ENCODE results near the gene SRC.

DNA sequence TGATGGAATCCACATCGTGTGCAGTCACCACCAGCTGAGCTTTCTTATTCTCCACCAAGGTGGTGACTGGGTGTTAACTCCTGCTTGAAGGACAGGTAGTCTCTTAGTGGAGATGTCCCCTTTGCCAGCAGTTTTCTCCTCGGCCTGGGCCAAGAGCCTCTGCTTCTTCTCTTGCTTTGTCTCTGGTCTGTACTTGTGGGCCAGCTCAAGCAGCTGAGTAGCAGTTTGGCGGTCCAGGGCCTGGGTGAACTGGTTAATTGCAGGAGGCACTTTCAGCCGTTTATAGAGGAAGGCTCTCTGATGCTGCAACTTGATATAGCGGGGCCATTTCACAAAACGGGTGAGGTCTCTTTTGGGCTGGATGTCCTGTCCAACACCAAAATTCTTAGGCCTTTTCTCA, 99.1 kb downstream of the SRC start:
- TF ChIP-seq, protein P1, sequence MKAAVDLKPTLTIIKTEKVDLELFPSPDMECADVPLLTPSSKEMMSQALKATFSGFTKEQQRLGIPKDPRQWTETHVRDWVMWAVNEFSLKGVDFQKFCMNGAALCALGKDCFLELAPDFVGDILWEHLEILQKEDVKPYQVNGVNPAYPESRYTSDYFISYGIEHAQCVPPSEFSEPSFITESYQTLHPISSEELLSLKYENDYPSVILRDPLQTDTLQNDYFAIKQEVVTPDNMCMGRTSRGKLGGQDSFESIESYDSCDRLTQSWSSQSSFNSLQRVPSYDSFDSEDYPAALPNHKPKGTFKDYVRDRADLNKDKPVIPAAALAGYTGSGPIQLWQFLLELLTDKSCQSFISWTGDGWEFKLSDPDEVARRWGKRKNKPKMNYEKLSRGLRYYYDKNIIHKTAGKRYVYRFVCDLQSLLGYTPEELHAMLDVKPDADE (IDR thresholded peaks at IDR 0.05): no peak
- TF ChIP-seq, protein P2, sequence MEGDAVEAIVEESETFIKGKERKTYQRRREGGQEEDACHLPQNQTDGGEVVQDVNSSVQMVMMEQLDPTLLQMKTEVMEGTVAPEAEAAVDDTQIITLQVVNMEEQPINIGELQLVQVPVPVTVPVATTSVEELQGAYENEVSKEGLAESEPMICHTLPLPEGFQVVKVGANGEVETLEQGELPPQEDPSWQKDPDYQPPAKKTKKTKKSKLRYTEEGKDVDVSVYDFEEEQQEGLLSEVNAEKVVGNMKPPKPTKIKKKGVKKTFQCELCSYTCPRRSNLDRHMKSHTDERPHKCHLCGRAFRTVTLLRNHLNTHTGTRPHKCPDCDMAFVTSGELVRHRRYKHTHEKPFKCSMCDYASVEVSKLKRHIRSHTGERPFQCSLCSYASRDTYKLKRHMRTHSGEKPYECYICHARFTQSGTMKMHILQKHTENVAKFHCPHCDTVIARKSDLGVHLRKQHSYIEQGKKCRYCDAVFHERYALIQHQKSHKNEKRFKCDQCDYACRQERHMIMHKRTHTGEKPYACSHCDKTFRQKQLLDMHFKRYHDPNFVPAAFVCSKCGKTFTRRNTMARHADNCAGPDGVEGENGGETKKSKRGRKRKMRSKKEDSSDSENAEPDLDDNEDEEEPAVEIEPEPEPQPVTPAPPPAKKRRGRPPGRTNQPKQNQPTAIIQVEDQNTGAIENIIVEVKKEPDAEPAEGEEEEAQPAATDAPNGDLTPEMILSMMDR (conservative IDR thresholded peaks at IDR 0.05; ENCODE audit: low read depth in 2 of 2): no peak
- TF ChIP-seq EZH2phosphoT487 (IDR thresholded peaks at IDR 0.05; ENCODE audit: unreplicated experiment) (no peak), POLR2AphosphoS5 (IDR thresholded peaks at IDR 0.05; ENCODE audit: low read depth) (no peak), ZNF331 (CRISPR knock-in tag; IDR thresholded peaks at IDR 0.05; ENCODE audit: low read depth) (no peak), CREB1 (CRISPR knock-in tag; IDR thresholded peaks at IDR 0.05; ENCODE audit: low read depth) (no peak), NANOG (IDR thresholded peaks at IDR 0.05; ENCODE audit: borderline replicate concordance) (no peak), JUNB (IDR thresholded peaks at IDR 0.05; ENCODE audit: unreplicated experiment) (no peak), EZH2 (IDR thresholded peaks at IDR 0.05; ENCODE audit: low read depth, unreplicated experiment) (no peak), ZNF114 (CRISPR knock-in tag; IDR thresholded peaks at IDR 0.05) (no peak), STAT1 (IDR thresholded peaks at IDR 0.05; ENCODE audit: unreplicated experiment) (no peak)
- TF ChIP-seq, protein P3, sequence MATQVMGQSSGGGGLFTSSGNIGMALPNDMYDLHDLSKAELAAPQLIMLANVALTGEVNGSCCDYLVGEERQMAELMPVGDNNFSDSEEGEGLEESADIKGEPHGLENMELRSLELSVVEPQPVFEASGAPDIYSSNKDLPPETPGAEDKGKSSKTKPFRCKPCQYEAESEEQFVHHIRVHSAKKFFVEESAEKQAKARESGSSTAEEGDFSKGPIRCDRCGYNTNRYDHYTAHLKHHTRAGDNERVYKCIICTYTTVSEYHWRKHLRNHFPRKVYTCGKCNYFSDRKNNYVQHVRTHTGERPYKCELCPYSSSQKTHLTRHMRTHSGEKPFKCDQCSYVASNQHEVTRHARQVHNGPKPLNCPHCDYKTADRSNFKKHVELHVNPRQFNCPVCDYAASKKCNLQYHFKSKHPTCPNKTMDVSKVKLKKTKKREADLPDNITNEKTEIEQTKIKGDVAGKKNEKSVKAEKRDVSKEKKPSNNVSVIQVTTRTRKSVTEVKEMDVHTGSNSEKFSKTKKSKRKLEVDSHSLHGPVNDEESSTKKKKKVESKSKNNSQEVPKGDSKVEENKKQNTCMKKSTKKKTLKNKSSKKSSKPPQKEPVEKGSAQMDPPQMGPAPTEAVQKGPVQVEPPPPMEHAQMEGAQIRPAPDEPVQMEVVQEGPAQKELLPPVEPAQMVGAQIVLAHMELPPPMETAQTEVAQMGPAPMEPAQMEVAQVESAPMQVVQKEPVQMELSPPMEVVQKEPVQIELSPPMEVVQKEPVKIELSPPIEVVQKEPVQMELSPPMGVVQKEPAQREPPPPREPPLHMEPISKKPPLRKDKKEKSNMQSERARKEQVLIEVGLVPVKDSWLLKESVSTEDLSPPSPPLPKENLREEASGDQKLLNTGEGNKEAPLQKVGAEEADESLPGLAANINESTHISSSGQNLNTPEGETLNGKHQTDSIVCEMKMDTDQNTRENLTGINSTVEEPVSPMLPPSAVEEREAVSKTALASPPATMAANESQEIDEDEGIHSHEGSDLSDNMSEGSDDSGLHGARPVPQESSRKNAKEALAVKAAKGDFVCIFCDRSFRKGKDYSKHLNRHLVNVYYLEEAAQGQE (IDR thresholded peaks at IDR 0.05; ENCODE audit: unreplicated experiment): no peak
- TF ChIP-seq, protein P4, sequence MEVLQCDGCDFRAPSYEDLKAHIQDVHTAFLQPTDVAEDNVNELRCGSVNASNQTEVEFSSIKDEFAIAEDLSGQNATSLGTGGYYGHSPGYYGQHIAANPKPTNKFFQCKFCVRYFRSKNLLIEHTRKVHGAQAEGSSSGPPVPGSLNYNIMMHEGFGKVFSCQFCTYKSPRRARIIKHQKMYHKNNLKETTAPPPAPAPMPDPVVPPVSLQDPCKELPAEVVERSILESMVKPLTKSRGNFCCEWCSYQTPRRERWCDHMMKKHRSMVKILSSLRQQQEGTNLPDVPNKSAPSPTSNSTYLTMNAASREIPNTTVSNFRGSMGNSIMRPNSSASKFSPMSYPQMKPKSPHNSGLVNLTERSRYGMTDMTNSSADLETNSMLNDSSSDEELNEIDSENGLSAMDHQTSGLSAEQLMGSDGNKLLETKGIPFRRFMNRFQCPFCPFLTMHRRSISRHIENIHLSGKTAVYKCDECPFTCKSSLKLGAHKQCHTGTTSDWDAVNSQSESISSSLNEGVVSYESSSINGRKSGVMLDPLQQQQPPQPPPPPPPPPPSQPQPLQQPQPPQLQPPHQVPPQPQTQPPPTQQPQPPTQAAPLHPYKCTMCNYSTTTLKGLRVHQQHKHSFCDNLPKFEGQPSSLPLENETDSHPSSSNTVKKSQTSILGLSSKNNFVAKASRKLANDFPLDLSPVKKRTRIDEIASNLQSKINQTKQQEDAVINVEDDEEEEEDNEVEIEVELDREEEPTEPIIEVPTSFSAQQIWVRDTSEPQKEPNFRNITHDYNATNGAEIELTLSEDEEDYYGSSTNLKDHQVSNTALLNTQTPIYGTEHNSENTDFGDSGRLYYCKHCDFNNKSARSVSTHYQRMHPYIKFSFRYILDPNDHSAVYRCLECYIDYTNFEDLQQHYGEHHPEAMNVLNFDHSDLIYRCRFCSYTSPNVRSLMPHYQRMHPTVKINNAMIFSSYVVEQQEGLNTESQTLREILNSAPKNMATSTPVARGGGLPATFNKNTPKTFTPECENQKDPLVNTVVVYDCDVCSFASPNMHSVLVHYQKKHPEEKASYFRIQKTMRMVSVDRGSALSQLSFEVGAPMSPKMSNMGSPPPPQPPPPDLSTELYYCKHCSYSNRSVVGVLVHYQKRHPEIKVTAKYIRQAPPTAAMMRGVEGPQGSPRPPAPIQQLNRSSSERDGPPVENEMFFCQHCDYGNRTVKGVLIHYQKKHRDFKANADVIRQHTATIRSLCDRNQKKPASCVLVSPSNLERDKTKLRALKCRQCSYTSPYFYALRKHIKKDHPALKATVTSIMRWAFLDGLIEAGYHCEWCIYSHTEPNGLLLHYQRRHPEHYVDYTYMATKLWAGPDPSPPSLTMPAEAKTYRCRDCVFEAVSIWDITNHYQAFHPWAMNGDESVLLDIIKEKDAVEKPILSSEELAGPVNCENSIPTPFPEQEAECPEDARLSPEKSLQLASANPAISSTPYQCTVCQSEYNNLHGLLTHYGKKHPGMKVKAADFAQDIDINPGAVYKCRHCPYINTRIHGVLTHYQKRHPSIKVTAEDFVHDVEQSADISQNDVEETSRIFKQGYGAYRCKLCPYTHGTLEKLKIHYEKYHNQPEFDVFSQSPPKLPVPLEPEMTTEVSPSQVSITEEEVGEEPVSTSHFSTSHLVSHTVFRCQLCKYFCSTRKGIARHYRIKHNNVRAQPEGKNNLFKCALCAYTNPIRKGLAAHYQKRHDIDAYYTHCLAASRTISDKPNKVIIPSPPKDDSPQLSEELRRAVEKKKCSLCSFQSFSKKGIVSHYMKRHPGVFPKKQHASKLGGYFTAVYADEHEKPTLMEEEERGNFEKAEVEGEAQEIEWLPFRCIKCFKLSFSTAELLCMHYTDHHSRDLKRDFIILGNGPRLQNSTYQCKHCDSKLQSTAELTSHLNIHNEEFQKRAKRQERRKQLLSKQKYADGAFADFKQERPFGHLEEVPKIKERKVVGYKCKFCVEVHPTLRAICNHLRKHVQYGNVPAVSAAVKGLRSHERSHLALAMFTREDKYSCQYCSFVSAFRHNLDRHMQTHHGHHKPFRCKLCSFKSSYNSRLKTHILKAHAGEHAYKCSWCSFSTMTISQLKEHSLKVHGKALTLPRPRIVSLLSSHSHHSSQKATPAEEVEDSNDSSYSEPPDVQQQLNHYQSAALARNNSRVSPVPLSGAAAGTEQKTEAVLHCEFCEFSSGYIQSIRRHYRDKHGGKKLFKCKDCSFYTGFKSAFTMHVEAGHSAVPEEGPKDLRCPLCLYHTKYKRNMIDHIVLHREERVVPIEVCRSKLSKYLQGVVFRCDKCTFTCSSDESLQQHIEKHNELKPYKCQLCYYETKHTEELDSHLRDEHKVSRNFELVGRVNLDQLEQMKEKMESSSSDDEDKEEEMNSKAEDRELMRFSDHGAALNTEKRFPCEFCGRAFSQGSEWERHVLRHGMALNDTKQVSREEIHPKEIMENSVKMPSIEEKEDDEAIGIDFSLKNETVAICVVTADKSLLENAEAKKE (CRISPR knock-in tag; IDR thresholded peaks at IDR 0.05): no peak
